AG04450 (cell line): Measurements from ENCODE around the gene CHMP4A. TPM values are rescaled to one million over a fixed set of nuclear protein-coding genes. Genes with fewer than 3 reads are reported as not detected.

ENCODE experiments used
- CTCF ChIA-PET: fragments of 300-600, 350-600 bp; formaldehyde crosslinking; extraction: SDS; loops from one replicate; lab custom pipeline; 2022; ENCODE audit warnings: antibody characterized with exemption, inconsistent platforms; lab: Charles Lee
- POLR2A ChIA-PET: fragments of 350-600 bp; formaldehyde crosslinking; extraction: SDS; loops from one replicate; lab custom pipeline; 2021; ENCODE audit warnings: antibody characterized with exemption, inconsistent platforms; lab: Yijun Ruan, JAX
- DNase-seq: peaks from one replicate; pipeline ENCODE4 v3.0.0-alpha.2; 2011; ENCODE audit warnings: low read depth, low spot score
- H3K27ac ChIP-seq: one replicate; pipeline ENCODE4 v1.5.1; 2012; ENCODE audit warnings: low read depth, low read length, control low read depth
- H3K27me3 ChIP-seq: one replicate; pipeline ENCODE4 v1.6.0; 2012; ENCODE audit warnings: low read length; ENCODE audit not compliant: control insufficient read depth, insufficient read depth
- H3K4me3 ChIP-seq: 2 replicates; pipeline ENCODE4 v1.5.1; 2011; ENCODE audit warnings: mild to moderate bottlenecking, low read depth, low read length, control low read depth
- H3K9me3 ChIP-seq: 2 replicates; pipeline ENCODE4 v1.5.1; 2012; ENCODE audit warnings: low read length; ENCODE audit not compliant: control insufficient read depth, insufficient read depth
- CTCF ChIP-seq: IDR thresholded peaks from 2 replicates; pipeline ENCODE4 v1.5.1; 2011; ENCODE audit warnings: low read depth, low read length, control low read depth, inconsistent platforms
- polyA plus RNA-seq: library from polyadenylated mRNA; depleted of rRNA; stranded (reverse); fragments of >200 nt; gene quantifications from 2 replicates; pipeline ENCODE4 v1.2.3, GENCODE V29; 2011

CHMP4A gene
- polyA plus RNA-seq, 1 experiment, result 55.7 TPM

- Histone ChIP-seq H3K4me3 (peak within 1 kb of the TSS; percentile 37), H3K27me3 (no peaks in the 10 kb centered on the region), H3K27ac (no peak within 1 kb of the TSS), H3K9me3 (no peaks in the 10 kb centered on the region; the same call in 1 of the 2 replicates)
- ChIA-PET CTCF (interaction anchor here (1.9 to 2.0 kb wide), 2 partner anchors 10 kb away, joined by 8 to 19 read pairs; partner anchors contain the start of gene IRF9), POLR2A (interaction anchor here (1.0 kb wide), 1 partner anchor 11 kb away, joined by 4 read pairs; the partner anchor contains the start of gene IRF9)
- DNase-seq, result no peak
- no peak for TF ChIP-seq CTCF
Observed at GRCh38 chr14:24171422-24172260, 41.6 kb downstream of the CHMP4A start, which contains the start of gene REC8. Gene REC8 (plus strand): TSS chr14:24172080. CDS start chr14:24172553, 473 bp downstream.

GRCh38 chr14:24167469-24168114, 45.7 kb downstream of the CHMP4A start:
- Histone ChIP-seq H3K27ac (no peak overlapping the region), H3K27me3 (no peaks in the 10 kb centered on the region), H3K4me3 (no peak overlapping the region), H3K9me3 (no peaks in the 10 kb centered on the region; the same call in 1 of the 2 replicates)
- DNase-seq, result no peak
- ChIA-PET CTCF (interaction anchor here (1.1 kb wide), 1 partner anchor 141 kb away, joined by 3 read pairs; no protein-coding TSS in a partner anchor), POLR2A (interaction anchor here (0.9 kb wide), 1 partner anchor 46 kb away, joined by 9 read pairs; the partner anchor contains the start of gene CHMP4A)
- TF ChIP-seq CTCF, result no peak

- DNase-seq, result no peak
- POLR2A ChIA-PET, result no interaction called here
- CTCF ChIA-PET, result interaction anchor here (1.3 kb wide), 1 partner anchor 131 kb away, joined by 3 read pairs; no protein-coding TSS in a partner anchor
- no peak overlapping the region for H3K4me3 ChIP-seq
- no peak overlapping the region for H3K27ac ChIP-seq
- no peak for TF ChIP-seq CTCF
- no peaks in the 10 kb centered on the region for H3K27me3 ChIP-seq
- H3K9me3 ChIP-seq, result no peaks in the 10 kb centered on the region
Observed at GRCh38 chr14:24165785-24166184, 47.5 kb downstream of the CHMP4A start.

GRCh38 chr14:24164518-24164991, 48.7 kb downstream of the CHMP4A start:
- Histone ChIP-seq H3K27me3 (no peaks in the 10 kb centered on the region), H3K9me3 (no peaks in the 10 kb centered on the region), H3K27ac (no peak overlapping the region), H3K4me3 (no peak overlapping the region)
- no peak for DNase-seq
- CTCF ChIA-PET, result no interaction called here
- POLR2A ChIA-PET, result interaction anchor here (0.5 kb wide), 1 partner anchor 11 kb away, joined by 10 read pairs; no protein-coding TSS in a partner anchor
- no peak for TF ChIP-seq CTCF
